Upper lobe of left lung (tissue), 6 donors: ENCODE measurements around the gene MOB3B. TPM values are rescaled to one million over a fixed set of nuclear protein-coding genes. Genes with fewer than 3 reads are reported as not detected.

Source experiments
- ATAC-seq, 2 donors: fragments of 200-7000 bp; cut with Tn5 transposase; one replicate each; pipeline ENCODE4 v1.9.1; 2022; ENCODE audit warnings: mild to moderate bottlenecking in 2 of 2, moderate library complexity in 2 of 2; ENCODE audit not compliant: low FRiP score in 2 of 2
- DNase-seq, 2 donors: peaks; one replicate each; pipeline ENCODE4 v3.0.0-alpha.2; 2019 to 2020
- H3K27ac ChIP-seq, 4 donors: fragments of 200-600 bp; sonication (generic); one replicate each; pipeline ENCODE4 v1.5.1; 2016 to 2019
- H3K27me3 ChIP-seq, 4 donors: fragments of 200-600 bp; sonication (generic); one replicate each; pipeline ENCODE4 v1.5.1; 2017 to 2019
- H3K36me3 ChIP-seq, 4 donors: fragments of 200-600 bp; sonication (generic); one replicate each; pipeline ENCODE4 v1.5.1; 2016 to 2019
- H3K4me1 ChIP-seq, 4 donors: fragments of 200-600 bp; sonication (generic); one replicate each; pipeline ENCODE4 v1.5.1; 2018 to 2019
- H3K4me3 ChIP-seq, 4 donors: fragments of 200-600 bp; sonication (generic); one replicate each; pipeline ENCODE4 v1.5.1; 2017 to 2019; ENCODE audit warnings: mild to moderate bottlenecking in 2 of 4, moderate library complexity in 1 of 4
- H3K9me3 ChIP-seq, 4 donors: fragments of 200-600 bp; sonication (generic); one replicate each; pipeline ENCODE4 v1.5.1; 2018 to 2019
- CTCF ChIP-seq, 6 experiments: fragments of 450-650 bp in 4 of 6; fragments of 200-600 bp in 2 of 6; sonication (generic) in 2 of 6; IDR thresholded peaks; one replicate each; pipeline ENCODE4 v1.5.1; 2016 to 2019; ENCODE audit warnings: antibody characterized with exemption in 6 of 6
- EP300 ChIP-seq, 4 donors: sonication (generic); formaldehyde crosslinking; IDR thresholded peaks; one replicate each; pipeline ENCODE4 v1.5.1; 2017; ENCODE audit warnings: antibody characterized with exemption in 4 of 4, control low read depth in 2 of 4
- POLR2A ChIP-seq, 4 donors: fragments of 450-650 bp; IDR thresholded peaks; one replicate each; pipeline ENCODE4 v1.5.1; 2016 to 2017; ENCODE audit warnings: antibody characterized with exemption in 4 of 4, mild to moderate bottlenecking in 2 of 4
- POLR2AphosphoS5 ChIP-seq, 2 donors: sonication (generic); formaldehyde crosslinking; IDR thresholded peaks; one replicate each; pipeline ENCODE4 v1.5.1; 2017; ENCODE audit warnings: antibody characterized with exemption in 2 of 2
- WGBS, 2 donors: methylation state at CpG; one replicate each; pipeline ENCODE4 v1.1.5; 2017 to 2018; 5-methylcytosine and 5-hydroxymethylcytosine counted together
- total RNA-seq, 6 donors: library from RNA; depleted of rRNA in 4 of 6; stranded (reverse); fragments of >200 nt in 4 of 6; gene quantifications; one replicate each; pipeline versions ENCODE4 v1.1.0 to v1.2.1, GENCODE V29; 2016 to 2021
- donor health status: DM: no; HTN: no; CAD: no; lungs with moderate emphysema.
- donor health status: DM: no; HTN: yes; CAD: no; lungs with severe emphysema.

MOB3B gene
- total RNA-seq, 6 donors from 2014 or later, result 4.2 to 20.7 (median 8.3) TPM

DNA sequence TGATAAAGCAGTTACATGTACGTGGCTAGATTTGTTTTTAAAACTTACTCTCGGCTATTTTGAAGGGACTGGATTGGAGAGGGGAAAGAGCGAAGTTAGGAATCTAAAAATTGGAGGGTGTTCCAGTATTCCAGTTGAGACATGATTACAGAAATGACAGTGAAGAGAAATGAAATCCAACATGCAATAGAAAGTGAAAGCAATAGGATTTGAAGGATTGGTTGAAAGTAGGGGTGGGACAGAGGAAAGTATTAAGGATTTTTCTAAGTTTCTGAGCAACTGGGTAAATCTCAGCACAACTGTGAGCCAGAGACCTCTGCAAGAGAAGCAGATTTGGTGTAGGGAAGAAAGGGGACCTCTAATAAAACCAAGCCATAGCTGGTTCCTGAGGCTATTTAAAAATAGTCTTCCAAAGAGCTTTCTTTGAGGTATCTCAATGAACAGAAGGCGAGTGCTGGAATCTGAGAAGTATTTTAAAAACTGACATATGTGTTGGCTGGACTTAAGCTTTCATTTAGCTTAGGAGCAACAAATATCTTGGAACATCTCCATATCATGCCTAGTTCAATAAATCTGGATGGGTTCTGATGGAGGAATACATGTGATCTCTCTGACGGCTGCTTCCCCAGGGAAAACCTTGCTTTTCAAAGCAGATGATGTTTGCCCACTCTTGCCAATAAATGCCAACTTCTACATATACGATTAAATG is 115.9 kb downstream of the MOB3B start:
- H3K4me1 ChIP-seq, result peaks cover 0 to 11% (median 2%) of the 10 kb centered on the region in 4 donors
- peak overlapping the region in 2 of 4 donors; percentile 7 to 18 for H3K4me3 ChIP-seq
- DNase-seq (no peak), ATAC-seq (peak in 1 of 2 donors; percentile 66)
- H3K9me3 ChIP-seq, result no peaks in the 10 kb centered on the region
- no peak for TF ChIP-seq CTCF (IDR thresholded peaks at IDR 0.05)
- no peaks in the 10 kb centered on the region for H3K27me3 ChIP-seq
- 60 to 71% methylated on average over 6 of the region's 6 CpGs for WGBS, 2 donors
- H3K27ac ChIP-seq, result peak overlapping the region in 3 of 4 donors; percentile 42 to 52 (median 49)
- H3K36me3 ChIP-seq, result no peaks in the 10 kb centered on the region

- Histone ChIP-seq H3K36me3 (no peaks in the 10 kb centered on the region), H3K27me3 (no peaks in the 10 kb centered on the region), H3K4me3 (peak overlapping the region in 1 of 4 donors; percentile 7), H3K4me1 (peaks cover 0 to 11% (median 2%) of the 10 kb centered on the region in 4 donors), H3K27ac (peak overlapping the region in 3 of 4 donors; percentile 31 to 49 (median 48)), H3K9me3 (no peaks in the 10 kb centered on the region)
- no peak for DNase-seq
- WGBS, 2 donors, result 43 to 66% methylated on average over 2 of the region's 2 CpGs
- ATAC-seq, result peak in 1 of 2 donors; percentile 9
- TF ChIP-seq POLR2A (IDR thresholded peaks at IDR 0.05), result no peak
- no peak for TF ChIP-seq EP300 (IDR thresholded peaks at IDR 0.05)
- no peak for TF ChIP-seq POLR2AphosphoS5 (IDR thresholded peaks at IDR 0.05)
- TF ChIP-seq CTCF (IDR thresholded peaks at IDR 0.05), result no peak
These were observed 116.7 kb downstream of the MOB3B start for GRCh38 chr9:27412963-27413362.

- WGBS, 2 donors, result 77 to 84% methylated on average over 3 of the region's 3 CpGs
- no peak for TF ChIP-seq EP300 (IDR thresholded peaks at IDR 0.05)
- no peak for TF ChIP-seq POLR2A (IDR thresholded peaks at IDR 0.05)
- no peak for TF ChIP-seq POLR2AphosphoS5 (IDR thresholded peaks at IDR 0.05)
- TF ChIP-seq CTCF (IDR thresholded peaks at IDR 0.05), result no peak
- H3K4me3 ChIP-seq, result no peak overlapping the region
- no peaks in the 10 kb centered on the region for H3K9me3 ChIP-seq
- H3K27ac ChIP-seq, result peak overlapping the region in 1 of 4 donors; percentile 31
- no peaks in the 10 kb centered on the region for H3K27me3 ChIP-seq
- H3K4me1 ChIP-seq, result peaks cover 0 to 13% (median 7%) of the 10 kb centered on the region in 4 donors
- ATAC-seq (no peak), DNase-seq (no peak)
- H3K36me3 ChIP-seq, result no peaks in the 10 kb centered on the region
These were observed 117.5 kb downstream of the MOB3B start for GRCh38 chr9:27412081-27412480.

DNA sequence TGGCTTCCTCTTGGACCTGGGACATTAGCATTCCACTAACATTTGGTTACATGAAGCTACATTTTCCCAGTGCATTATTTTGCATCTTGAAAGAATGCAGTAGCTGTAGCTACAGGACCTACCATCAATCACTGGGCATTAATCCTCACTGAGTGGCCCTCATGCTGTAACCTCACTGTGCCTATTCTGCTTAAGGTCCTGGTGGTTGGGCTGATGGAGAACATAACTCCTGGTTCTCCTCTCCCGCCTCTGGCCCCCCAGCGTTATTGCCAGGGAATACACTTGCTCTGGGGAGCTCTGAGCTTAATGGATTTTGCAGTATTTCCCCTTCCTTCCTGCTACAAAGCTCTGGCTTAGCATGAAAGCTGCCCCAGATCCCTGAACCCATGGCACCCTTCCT is 121.1 kb downstream of the MOB3B start:
- Histone ChIP-seq H3K27ac (no peak overlapping the region), H3K4me1 (peaks cover 0 to 10% (median 5%) of the 10 kb centered on the region in 4 donors), H3K27me3 (no peaks in the 10 kb centered on the region), H3K36me3 (no peaks in the 10 kb centered on the region), H3K9me3 (no peaks in the 10 kb centered on the region), H3K4me3 (no peak overlapping the region)
- DNase-seq, result no peak
- no peak for ATAC-seq
- 75 to 86% methylated on average over 2 of the region's 2 CpGs for WGBS, 2 donors
- TF ChIP-seq EP300 (IDR thresholded peaks at IDR 0.05) (no peak), POLR2A (IDR thresholded peaks at IDR 0.05) (no peak), POLR2AphosphoS5 (IDR thresholded peaks at IDR 0.05) (no peak), CTCF (IDR thresholded peaks at IDR 0.05) (no peak)

DNA sequence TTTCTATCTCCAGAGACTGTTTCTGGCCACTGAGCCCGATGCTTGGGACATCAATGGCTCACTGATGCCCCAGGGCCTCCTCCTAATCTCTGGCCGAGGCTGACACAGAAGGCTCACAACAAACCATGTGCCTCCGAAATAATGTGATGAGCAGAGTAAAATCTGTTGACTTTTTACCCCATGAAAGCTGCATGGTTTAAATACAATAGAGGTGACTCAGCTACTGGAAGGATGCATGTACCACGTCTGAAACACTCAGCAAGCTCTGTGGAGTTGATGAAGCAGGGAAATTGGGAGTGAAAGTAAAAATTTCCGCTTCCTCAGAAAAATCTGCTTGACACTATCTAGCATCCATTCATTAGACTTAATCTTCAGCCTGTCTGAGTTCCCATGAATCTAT is 121.6 kb downstream of the MOB3B start:
- no peak overlapping the region for H3K27ac ChIP-seq
- peaks cover 0 to 10% (median 5%) of the 10 kb centered on the region in 4 donors for H3K4me1 ChIP-seq
- H3K9me3 ChIP-seq, result no peaks in the 10 kb centered on the region
- WGBS, 2 donors, result 83 to 86% methylated on average over 5 of the region's 5 CpGs
- H3K36me3 ChIP-seq, result no peaks in the 10 kb centered on the region
- TF ChIP-seq EP300 (IDR thresholded peaks at IDR 0.05) (no peak), POLR2AphosphoS5 (IDR thresholded peaks at IDR 0.05) (no peak), CTCF (IDR thresholded peaks at IDR 0.05) (no peak), POLR2A (IDR thresholded peaks at IDR 0.05) (no peak)
- ATAC-seq, result no peak
- no peak overlapping the region for H3K4me3 ChIP-seq
- H3K27me3 ChIP-seq, result no peaks in the 10 kb centered on the region
- no peak for DNase-seq
